Measurements from ENCODE around the gene CEP19. TPM values are rescaled to one million over a fixed set of nuclear protein-coding genes. Genes with fewer than 3 reads are reported as not detected.

Gene CEP19
- polyA plus RNA-seq, 1 donor from 2014 or later: 43.1 TPM

GRCh38 chr3:196706327-196706726, 5.7 kb downstream of the CEP19 start:
- Histone ChIP-seq H3K4me2 (ENCODE audit: low read length) (no peak overlapping the region), H3K27me3 (ENCODE audit: insufficient read depth, low read depth, low read length) (no peaks in the 10 kb centered on the region), H3K79me2 (replicated peaks; ENCODE audit: insufficient read depth, low read length) (no peaks in the 10 kb centered on the region), H3F3A (ENCODE audit: insufficient read depth, low read length, poor library complexity, severe bottlenecking) (no peaks in the 10 kb centered on the region), H3K9me2 (ENCODE audit: insufficient read depth, low read length) (no peaks in the 10 kb centered on the region), H3K4me3 (ENCODE audit: low read length) (no peak overlapping the region), H3K9ac (ENCODE audit: low read length) (no peak overlapping the region), H3K36me3 (ENCODE audit: insufficient read depth, low read length) (no peaks in the 10 kb centered on the region), H3K27ac (ENCODE audit: low read length) (no peak overlapping the region), H4K20me1 (ENCODE audit: insufficient read depth) (no peaks in the 10 kb centered on the region), H3K9me3 (ENCODE audit: low read length) (no peaks in the 10 kb centered on the region), H2AFZ (ENCODE audit: low read depth, low read length) (no peak overlapping the region)
- no peak for TF ChIP-seq EP300 (conservative IDR thresholded peaks at IDR 0.05; ENCODE audit: poor library complexity, severe bottlenecking)
- TF ChIP-seq TAF1 (IDR thresholded peaks at IDR 0.05; ENCODE audit: low read depth): no peak
- TF ChIP-seq MXI1 (conservative IDR thresholded peaks at IDR 0.05; ENCODE audit: poor library complexity, severe bottlenecking): no peak
- TF ChIP-seq REST (IDR thresholded peaks at IDR 0.05; ENCODE audit: borderline replicate concordance): no peak
- TF ChIP-seq POLR2AphosphoS5 (IDR thresholded peaks at IDR 0.05): no peak
- TF ChIP-seq EZH2 (IDR thresholded peaks at IDR 0.05; ENCODE audit: borderline replicate concordance, insufficient read depth, low read length, poor library complexity, severe bottlenecking): no peak
- no peak for TF ChIP-seq SMC3 (conservative IDR thresholded peaks at IDR 0.05; ENCODE audit: poor library complexity)
- TF ChIP-seq CTCF (IDR thresholded peaks at IDR 0.05; ENCODE audit: poor library complexity, severe bottlenecking): no peak
- TF ChIP-seq RAD21 (conservative IDR thresholded peaks at IDR 0.05): no peak

- Histone ChIP-seq H3K79me2 (replicated peaks; ENCODE audit: insufficient read depth, low read length) (no peaks in the 10 kb centered on the region), H3K27ac (ENCODE audit: low read length) (no peak overlapping the region), H2AFZ (ENCODE audit: low read depth, low read length) (no peak overlapping the region), H3K9me3 (ENCODE audit: low read length) (no peaks in the 10 kb centered on the region), H3K36me3 (ENCODE audit: insufficient read depth, low read length) (no peaks in the 10 kb centered on the region), H4K20me1 (ENCODE audit: insufficient read depth) (no peaks in the 10 kb centered on the region), H3K27me3 (ENCODE audit: insufficient read depth, low read depth, low read length) (no peaks in the 10 kb centered on the region), H3K4me3 (ENCODE audit: low read length) (no peak overlapping the region), H3K9me2 (ENCODE audit: insufficient read depth, low read length) (no peaks in the 10 kb centered on the region), H3F3A (ENCODE audit: insufficient read depth, low read length, poor library complexity, severe bottlenecking) (no peaks in the 10 kb centered on the region), H3K4me2 (ENCODE audit: low read length) (no peak overlapping the region), H3K9ac (ENCODE audit: low read length) (no peak overlapping the region)
- TF ChIP-seq REST (IDR thresholded peaks at IDR 0.05; ENCODE audit: borderline replicate concordance) (no peak), RAD21 (conservative IDR thresholded peaks at IDR 0.05) (no peak), CTCF (IDR thresholded peaks at IDR 0.05; ENCODE audit: poor library complexity, severe bottlenecking) (no peak), POLR2AphosphoS5 (IDR thresholded peaks at IDR 0.05) (no peak)
Observed at GRCh38 chr3:196700801-196701200, 11.2 kb downstream of the CEP19 start.

Measured in neural cell (in vitro differentiated cells).